ENCODE results near the gene ADAMTS6. TPM values are rescaled to one million over a fixed set of nuclear protein-coding genes. Genes with fewer than 3 reads are reported as not detected.

Gene ADAMTS6
- total RNA-seq, 5 donors from 2014 or later (not counting 1 experiment from before 2014, with no cell fraction given), result 2.0 to 5.3 (median 4.0) TPM

GRCh38 chr5:65268525-65268924, 213.2 kb downstream of the ADAMTS6 start:
- no peaks in the 10 kb centered on the region for H3K36me3 Mint-ChIP-seq
- no peaks in the 10 kb centered on the region for H3K4me1 Mint-ChIP-seq
- ATAC-seq (replicated peaks in 1 of 4), result no peak
- no peak for DNase-seq
- Histone ChIP-seq H3K27ac (ENCODE audit: low read length) (no peak overlapping the region), H3K27me3 (replicated peaks in 1 of 2; ENCODE audit: control insufficient read depth in 2 of 2, extremely low read depth in 1 of 2, insufficient read depth in 2 of 2, low read length in 1 of 2) (no peaks in the 10 kb centered on the region), H3K9me3 (no peaks in the 10 kb centered on the region), H3K36me3 (ENCODE audit: control insufficient read depth in 2 of 2, extremely low read depth in 1 of 2, insufficient read depth in 1 of 2, low read length in 1 of 2) (no peaks in the 10 kb centered on the region), H3K4me1 (ENCODE audit: control insufficient read depth in 1 of 2, extremely low read depth in 1 of 2, insufficient read depth in 2 of 2, low read length in 2 of 2) (no peaks in the 10 kb centered on the region), H3K4me3 (ENCODE audit: control insufficient read depth in 1 of 2, extremely low read depth in 1 of 2, low read length in 1 of 2) (no peak overlapping the region)
- H3K27me3 Mint-ChIP-seq, result no peaks in the 10 kb centered on the region
- H3K4me3 Mint-ChIP-seq, result no peak overlapping the region
- 98% methylated on average over 5 of the region's 8 CpGs for WGBS (ENCODE audit: insufficient coverage)
- no peaks in the 10 kb centered on the region for H3K9me3 Mint-ChIP-seq
- POLR2A ChIA-PET, result no interaction called here
- CTCF ChIA-PET, result interaction anchor here in 1 of 2 donors (0.6 kb wide), 1 partner anchor 461 kb away, joined by 3 read pairs; no protein-coding TSS in a partner anchor
- no peak overlapping the region for H3K27ac Mint-ChIP-seq

- no peaks in the 10 kb centered on the region for H3K9me3 ChIP-seq
- no peaks in the 10 kb centered on the region for H3K36me3 Mint-ChIP-seq
- WGBS (ENCODE audit: insufficient coverage), result no CpG with 5 or more reads among the region's 1 CpG
- ChIA-PET CTCF (no interaction called here), POLR2A (no interaction called here)
- H3K27ac Mint-ChIP-seq, result no peak overlapping the region
- ATAC-seq (replicated peaks in 1 of 4), result no peak
- H3K27me3 ChIP-seq (replicated peaks in 1 of 2; ENCODE audit: control insufficient read depth in 2 of 2, extremely low read depth in 1 of 2, insufficient read depth in 2 of 2, low read length in 1 of 2), result no peaks in the 10 kb centered on the region
- H3K4me1 ChIP-seq (ENCODE audit: control insufficient read depth in 1 of 2, extremely low read depth in 1 of 2, insufficient read depth in 2 of 2, low read length in 2 of 2), result no peaks in the 10 kb centered on the region
- peaks cover 0 to 1% of the 10 kb centered on the region in 2 donors for H3K27me3 Mint-ChIP-seq
- no peaks in the 10 kb centered on the region for H3K9me3 Mint-ChIP-seq
- no peaks in the 10 kb centered on the region for H3K4me1 Mint-ChIP-seq
- H3K27ac ChIP-seq (ENCODE audit: low read length), result no peak overlapping the region
- no peak overlapping the region for H3K4me3 ChIP-seq (ENCODE audit: control insufficient read depth in 1 of 2, extremely low read depth in 1 of 2, low read length in 1 of 2)
- no peaks in the 10 kb centered on the region for H3K36me3 ChIP-seq (ENCODE audit: control insufficient read depth in 2 of 2, extremely low read depth in 1 of 2, insufficient read depth in 1 of 2, low read length in 1 of 2)
- no peak overlapping the region for H3K4me3 Mint-ChIP-seq
- DNase-seq, result no peak
These were observed 217.3 kb downstream of the ADAMTS6 start for GRCh38 chr5:65264420-65264819.

GRCh38 chr5:65263321-65263720, 218.4 kb downstream of the ADAMTS6 start:
- no peaks in the 10 kb centered on the region for H3K36me3 Mint-ChIP-seq

DNA sequence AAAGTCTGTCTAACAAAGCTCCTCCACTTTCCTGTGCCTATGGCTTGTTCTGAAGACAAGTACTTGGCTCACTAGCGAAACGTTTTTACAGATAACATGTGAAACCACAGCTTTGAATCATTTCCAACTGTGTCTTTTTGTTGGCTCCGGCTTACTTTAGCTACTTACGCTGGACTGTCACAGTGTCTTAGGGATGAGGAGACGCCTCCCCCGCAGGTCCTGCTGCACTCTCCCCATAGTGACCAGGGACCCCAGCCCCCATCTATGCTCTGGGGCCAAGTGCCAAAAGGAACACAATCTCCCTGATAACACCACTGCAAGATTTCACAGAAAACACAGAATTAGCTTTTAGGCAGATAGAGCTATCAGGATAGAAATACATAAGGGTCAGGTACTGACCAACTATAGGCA, 219.1 kb downstream of the ADAMTS6 start:
- Histone ChIP-seq H3K27ac (ENCODE audit: low read length) (no peak overlapping the region), H3K9me3 (no peaks in the 10 kb centered on the region), H3K36me3 (ENCODE audit: control insufficient read depth in 2 of 2, extremely low read depth in 1 of 2, insufficient read depth in 1 of 2, low read length in 1 of 2) (no peaks in the 10 kb centered on the region), H3K4me1 (ENCODE audit: control insufficient read depth in 1 of 2, extremely low read depth in 1 of 2, insufficient read depth in 2 of 2, low read length in 2 of 2) (no peaks in the 10 kb centered on the region), H3K27me3 (replicated peaks in 1 of 2; ENCODE audit: control insufficient read depth in 2 of 2, extremely low read depth in 1 of 2, insufficient read depth in 2 of 2, low read length in 1 of 2) (no peaks in the 10 kb centered on the region), H3K4me3 (ENCODE audit: control insufficient read depth in 1 of 2, extremely low read depth in 1 of 2, low read length in 1 of 2) (no peak overlapping the region)
- CTCF ChIA-PET, result no interaction called here
- Mint-ChIP-seq H3K4me1 (no peaks in the 10 kb centered on the region), H3K9me3 (no peaks in the 10 kb centered on the region), H3K36me3 (no peaks in the 10 kb centered on the region), H3K27ac (no peak overlapping the region), H3K4me3 (no peak overlapping the region), H3K27me3 (peaks cover 0 to 1% of the 10 kb centered on the region in 2 donors)
- POLR2A ChIA-PET, result interaction anchor here in 1 of 2 donors (0.6 kb wide), 1 partner anchor 209 kb away, joined by 3 read pairs; no protein-coding TSS in a partner anchor
- ATAC-seq (replicated peaks in 1 of 4) (no peak), DNase-seq (no peak)
- WGBS (ENCODE audit: insufficient coverage), result 26% methylated on average over 3 of the region's 6 CpGs

More at GRCh38 chr5:65263321-65263720, 218.4 kb downstream of the ADAMTS6 start:
- no peaks in the 10 kb centered on the region for H3K9me3 ChIP-seq
- H3K27ac ChIP-seq (ENCODE audit: low read length), result no peak overlapping the region
- WGBS (ENCODE audit: insufficient coverage), result no CpG with 5 or more reads among the region's 3 CpGs
- ChIA-PET CTCF (no interaction called here), POLR2A (interaction anchor here in 1 of 2 donors (0.5 kb wide), 2 partner anchors 86 to 306 kb away, joined by 3 to 4 read pairs; no protein-coding TSS in a partner anchor)
- H3K36me3 ChIP-seq (ENCODE audit: control insufficient read depth in 2 of 2, extremely low read depth in 1 of 2, insufficient read depth in 1 of 2, low read length in 1 of 2), result no peaks in the 10 kb centered on the region
- no peak overlapping the region for H3K4me3 ChIP-seq (ENCODE audit: control insufficient read depth in 1 of 2, extremely low read depth in 1 of 2, low read length in 1 of 2)
- H3K27me3 ChIP-seq (replicated peaks in 1 of 2; ENCODE audit: control insufficient read depth in 2 of 2, extremely low read depth in 1 of 2, insufficient read depth in 2 of 2, low read length in 1 of 2), result no peaks in the 10 kb centered on the region
- DNase-seq (no peak), ATAC-seq (replicated peaks in 1 of 4) (no peak)
- Mint-ChIP-seq H3K4me3 (no peak overlapping the region), H3K27me3 (peaks cover 0 to 1% of the 10 kb centered on the region in 2 donors), H3K4me1 (no peaks in the 10 kb centered on the region), H3K27ac (no peak overlapping the region), H3K9me3 (no peaks in the 10 kb centered on the region)
- no peaks in the 10 kb centered on the region for H3K4me1 ChIP-seq (ENCODE audit: control insufficient read depth in 1 of 2, extremely low read depth in 1 of 2, insufficient read depth in 2 of 2, low read length in 2 of 2)

DNA sequence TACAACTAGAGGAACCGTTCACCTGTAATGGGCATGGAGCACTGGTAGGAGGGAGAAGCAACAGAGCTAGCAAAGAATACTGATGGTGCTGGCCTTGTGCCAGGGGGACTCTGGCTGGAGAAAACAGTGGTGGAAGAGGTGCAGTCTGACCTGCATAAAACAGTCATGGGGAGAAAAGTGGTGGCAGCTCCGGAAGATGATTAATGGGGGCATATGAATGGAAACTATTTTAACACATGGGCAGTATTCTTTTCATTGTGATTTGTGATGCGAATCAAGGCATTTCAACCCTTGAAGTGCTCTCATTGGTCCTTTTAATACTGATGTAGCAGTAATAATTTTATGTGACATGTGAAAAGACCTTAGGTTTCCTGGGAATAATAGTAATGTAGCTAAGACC, 219.6 kb downstream of the ADAMTS6 start:
- Mint-ChIP-seq H3K36me3 (no peaks in the 10 kb centered on the region), H3K27ac (no peak overlapping the region), H3K27me3 (peaks cover 0 to 1% of the 10 kb centered on the region in 2 donors), H3K4me1 (no peaks in the 10 kb centered on the region), H3K9me3 (no peaks in the 10 kb centered on the region), H3K4me3 (no peak overlapping the region)
- Histone ChIP-seq H3K27ac (ENCODE audit: low read length) (no peak overlapping the region), H3K4me3 (ENCODE audit: control insufficient read depth in 1 of 2, extremely low read depth in 1 of 2, low read length in 1 of 2) (no peak overlapping the region), H3K4me1 (ENCODE audit: control insufficient read depth in 1 of 2, extremely low read depth in 1 of 2, insufficient read depth in 2 of 2, low read length in 2 of 2) (no peaks in the 10 kb centered on the region), H3K9me3 (no peaks in the 10 kb centered on the region), H3K36me3 (ENCODE audit: control insufficient read depth in 2 of 2, extremely low read depth in 1 of 2, insufficient read depth in 1 of 2, low read length in 1 of 2) (no peaks in the 10 kb centered on the region), H3K27me3 (replicated peaks in 1 of 2; ENCODE audit: control insufficient read depth in 2 of 2, extremely low read depth in 1 of 2, insufficient read depth in 2 of 2, low read length in 1 of 2) (no peaks in the 10 kb centered on the region)
- ChIA-PET CTCF (no interaction called here), POLR2A (interaction anchor here in 1 of 2 donors (0.6 kb wide), 1 partner anchor 208 kb away, joined by 3 read pairs; no protein-coding TSS in a partner anchor)
- ATAC-seq (replicated peaks in 1 of 4) (no peak), DNase-seq (no peak)
- whole genome bisulfite sequencing (ENCODE audit: insufficient coverage), result 84% methylated on average over 3 of the region's 3 CpGs

GRCh38 chr5:65261499-65261898, 220.2 kb downstream of the ADAMTS6 start:
- Mint-ChIP-seq H3K4me3 (no peak overlapping the region), H3K27me3 (peaks cover 0 to 1% of the 10 kb centered on the region in 2 donors), H3K9me3 (no peaks in the 10 kb centered on the region), H3K4me1 (no peaks in the 10 kb centered on the region), H3K36me3 (no peaks in the 10 kb centered on the region), H3K27ac (no peak overlapping the region)
- H3K27me3 ChIP-seq (replicated peaks in 1 of 2; ENCODE audit: control insufficient read depth in 2 of 2, extremely low read depth in 1 of 2, insufficient read depth in 2 of 2, low read length in 1 of 2), result no peaks in the 10 kb centered on the region
- no peak overlapping the region for H3K4me3 ChIP-seq (ENCODE audit: control insufficient read depth in 1 of 2, extremely low read depth in 1 of 2, low read length in 1 of 2)
- H3K9me3 ChIP-seq, result no peaks in the 10 kb centered on the region
- H3K36me3 ChIP-seq (ENCODE audit: control insufficient read depth in 2 of 2, extremely low read depth in 1 of 2, insufficient read depth in 1 of 2, low read length in 1 of 2), result no peaks in the 10 kb centered on the region
- H3K27ac ChIP-seq (ENCODE audit: low read length), result no peak overlapping the region
- no peak for DNase-seq
- no peaks in the 10 kb centered on the region for H3K4me1 ChIP-seq (ENCODE audit: control insufficient read depth in 1 of 2, extremely low read depth in 1 of 2, insufficient read depth in 2 of 2, low read length in 2 of 2)
- ChIA-PET POLR2A (interaction anchor here in 1 of 2 donors (0.9 kb wide), 1 partner anchor 11 kb away, joined by 3 read pairs; no protein-coding TSS in a partner anchor), CTCF (interaction anchor here in 1 of 2 donors (0.6 kb wide), 1 partner anchor 733 kb away, joined by 3 read pairs; no protein-coding TSS in a partner anchor)
- ATAC-seq (replicated peaks in 1 of 4), result no peak
- WGBS (ENCODE audit: insufficient coverage), result no CpG with 5 or more reads among the region's 1 CpG

GRCh38 chr5:65255294-65255693, 226.4 kb downstream of the ADAMTS6 start:
- no peak overlapping the region for H3K27ac Mint-ChIP-seq
- 83% methylated on average over 1 of the region's 3 CpGs for WGBS (ENCODE audit: insufficient coverage)
- H3K27ac ChIP-seq (ENCODE audit: low read length), result no peak overlapping the region
- ChIA-PET POLR2A (no interaction called here), CTCF (no interaction called here)
- H3K36me3 ChIP-seq (ENCODE audit: control insufficient read depth in 2 of 2, extremely low read depth in 1 of 2, insufficient read depth in 1 of 2, low read length in 1 of 2), result no peaks in the 10 kb centered on the region
- H3K4me3 Mint-ChIP-seq, result no peak overlapping the region
- DNase-seq (no peak), ATAC-seq (replicated peaks in 1 of 4) (no peak)
- no peaks in the 10 kb centered on the region for H3K9me3 ChIP-seq
- H3K4me1 Mint-ChIP-seq, result no peaks in the 10 kb centered on the region
- no peaks in the 10 kb centered on the region for H3K36me3 Mint-ChIP-seq
- H3K9me3 Mint-ChIP-seq, result no peaks in the 10 kb centered on the region
- H3K4me3 ChIP-seq (ENCODE audit: control insufficient read depth in 1 of 2, extremely low read depth in 1 of 2, low read length in 1 of 2), result no peak overlapping the region
- H3K27me3 Mint-ChIP-seq, result no peaks in the 10 kb centered on the region
- no peaks in the 10 kb centered on the region for H3K27me3 ChIP-seq (replicated peaks in 1 of 2; ENCODE audit: control insufficient read depth in 2 of 2, extremely low read depth in 1 of 2, insufficient read depth in 2 of 2, low read length in 1 of 2)
- no peaks in the 10 kb centered on the region for H3K4me1 ChIP-seq (ENCODE audit: control insufficient read depth in 1 of 2, extremely low read depth in 1 of 2, insufficient read depth in 2 of 2, low read length in 2 of 2)
